HTR-8/SVneo (cell line): ENCODE measurements around the gene MEGF6.

ENCODE experiments used
- DNase-seq: peaks from one replicate; pipeline ENCODE4 v3.0.0; 2011; ENCODE audit warnings: low spot score, mixed read lengths; ENCODE audit not compliant: insufficient read length
- FAIRE-seq: peaks from 2 replicates; lab custom pipeline; 2011; peaks lifted over from hg19 to GRCh38; lab: Jason Lieb, UNC

MEGF6 gene

GRCh38 chr1:3645247-3645646 lies 33.9 kb upstream of the MEGF6 start:
- FAIRE-seq (no peak), DNase-seq (no peak)

DNA sequence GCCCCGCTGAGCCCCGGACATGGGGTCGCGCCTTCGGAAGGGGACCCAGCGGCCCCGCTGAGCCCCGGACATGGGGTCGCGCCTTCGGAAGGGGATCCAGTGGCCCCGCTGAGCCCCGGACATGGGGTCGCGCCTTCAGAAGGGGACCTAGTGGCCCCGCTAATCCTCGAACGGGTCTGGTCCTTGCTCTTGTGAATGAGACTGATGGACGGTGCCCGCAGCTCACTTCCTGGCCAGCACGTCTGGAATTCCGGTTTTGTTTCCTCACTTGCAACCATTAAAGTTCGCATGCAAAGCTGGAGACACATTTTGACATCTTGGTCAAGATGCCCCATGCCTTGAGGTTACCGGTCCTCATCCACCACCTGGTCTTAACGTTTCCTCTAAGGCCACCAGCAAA lies 33.0 kb upstream of the MEGF6 start:
- FAIRE-seq (no peak), DNase-seq (no peak)

DNA sequence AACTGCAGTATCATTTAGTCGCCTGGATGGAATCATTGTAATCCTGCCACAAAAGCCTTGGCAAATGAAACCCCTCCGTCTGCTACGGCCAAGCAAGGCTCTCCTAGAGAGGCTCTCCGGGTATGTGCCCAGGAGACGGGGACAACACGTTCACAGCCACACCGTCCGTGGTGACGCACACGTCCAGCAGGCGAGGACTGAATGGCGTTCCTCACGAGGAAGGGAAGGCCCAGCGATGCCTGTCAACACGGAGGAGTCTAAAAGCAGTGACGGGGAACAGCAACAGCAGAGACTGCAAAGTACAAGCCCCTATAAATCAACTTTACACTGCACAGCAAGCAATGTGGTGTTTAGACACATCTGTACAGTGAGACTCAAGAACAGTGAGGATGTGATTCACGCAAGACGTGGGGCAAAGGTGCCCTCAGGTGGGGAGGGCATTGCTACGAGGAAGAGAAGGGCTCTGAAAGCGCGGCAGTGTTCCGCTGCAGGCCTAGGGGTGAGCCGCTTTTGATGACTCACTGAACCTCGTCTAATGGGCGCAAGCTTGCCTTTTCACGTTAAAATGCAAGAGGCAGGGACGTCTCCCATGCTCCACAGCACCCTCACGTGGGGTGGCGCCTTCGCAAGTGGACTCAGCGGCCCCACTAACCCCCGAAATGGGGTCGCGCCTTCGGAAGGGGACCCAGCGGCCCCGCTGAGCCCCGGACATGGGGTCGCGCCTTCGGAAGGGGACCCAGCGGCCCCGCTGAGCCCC lies 31.8 kb upstream of the MEGF6 start:
- no peak for DNase-seq
- no peak for FAIRE-seq

GRCh38 chr1:3641816-3642215 lies 30.5 kb upstream of the MEGF6 start:
- DNase-seq (no peak), FAIRE-seq (no peak)

DNA sequence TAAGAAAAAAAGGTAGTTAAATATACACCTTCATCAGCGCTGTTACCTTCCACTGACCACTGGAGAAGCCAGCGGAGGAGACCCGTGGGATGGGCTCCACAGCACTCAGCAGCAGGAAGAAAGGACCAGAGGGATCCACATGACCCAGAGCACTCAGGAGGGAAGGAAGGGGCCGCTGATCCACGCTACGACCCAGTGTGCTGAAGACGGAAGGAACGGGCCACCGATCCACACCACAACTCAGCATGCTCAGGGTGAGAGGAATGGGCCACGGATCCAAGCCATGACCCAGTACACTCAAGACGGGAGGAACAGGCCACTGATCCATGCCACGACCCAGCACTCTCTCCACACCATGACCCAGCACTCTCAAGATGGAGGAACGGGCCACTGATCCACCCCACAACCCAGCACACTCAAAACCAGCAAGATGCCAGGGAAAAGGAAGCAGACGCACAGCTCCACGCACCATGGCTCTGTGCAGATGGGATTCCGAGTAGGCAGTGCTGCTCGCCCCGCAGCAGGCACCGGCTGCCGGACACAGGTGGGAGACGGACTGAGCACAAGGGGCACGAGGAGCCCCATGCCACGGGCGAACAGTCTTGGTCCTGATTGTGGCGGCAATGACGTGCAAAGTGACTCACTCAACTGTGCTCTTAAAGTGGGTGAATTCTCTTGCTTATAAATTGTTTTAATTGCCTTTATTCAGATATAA lies 29.9 kb upstream of the MEGF6 start:
- FAIRE-seq: no peak

DNA sequence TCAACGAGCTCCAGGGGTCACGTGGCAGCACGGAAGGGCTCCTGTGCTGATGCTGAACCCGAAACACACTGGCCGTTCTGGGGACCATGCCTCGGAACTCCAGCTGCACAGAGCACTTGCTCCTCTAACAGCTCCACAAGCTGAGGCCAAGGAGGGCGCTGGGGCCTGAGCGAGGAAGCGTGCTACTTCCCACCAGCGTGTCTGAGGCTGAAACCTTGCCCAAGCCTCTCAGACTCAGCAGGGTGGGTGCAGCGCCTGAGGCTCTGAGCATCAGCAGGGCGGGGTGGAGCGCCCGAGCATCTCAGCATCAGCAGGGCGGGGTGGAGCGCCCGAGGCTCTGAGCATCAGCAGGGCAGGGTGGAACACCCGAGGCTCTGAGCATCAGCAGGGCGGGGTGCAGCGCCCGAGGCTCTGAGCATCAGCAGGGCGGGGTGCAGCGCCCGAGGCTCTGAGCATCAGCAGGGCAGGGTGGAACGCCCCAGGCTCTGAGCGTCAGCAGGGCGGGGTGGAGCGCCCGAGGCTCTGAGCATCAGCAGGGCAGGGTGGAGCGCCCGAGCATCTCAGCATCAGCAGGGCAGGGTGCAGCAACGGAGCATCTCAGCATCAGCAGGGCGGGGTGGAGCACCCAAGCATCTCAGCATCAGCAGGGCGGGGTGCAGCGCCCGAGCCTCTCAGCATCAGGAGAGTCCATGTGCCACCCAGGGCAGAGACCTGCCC lies 29.0 kb upstream of the MEGF6 start:
- no peak for DNase-seq
- FAIRE-seq: no peak

More for the DNA sequence above, 29.9 kb upstream of the MEGF6 start:
- no peak for DNase-seq

- FAIRE-seq (no peak), DNase-seq (no peak)
Measured at GRCh38 chr1:3639397-3639911, 28.1 kb upstream of the MEGF6 start.

GRCh38 chr1:3638676-3639075 lies 27.4 kb upstream of the MEGF6 start:
- FAIRE-seq (no peak), DNase-seq (no peak)

- no peak for DNase-seq
- no peak for FAIRE-seq
Measured at GRCh38 chr1:3638027-3638426, 26.7 kb upstream of the MEGF6 start.

- FAIRE-seq: no peak
- no peak for DNase-seq
Measured at GRCh38 chr1:3636531-3636930, 25.2 kb upstream of the MEGF6 start.

DNA sequence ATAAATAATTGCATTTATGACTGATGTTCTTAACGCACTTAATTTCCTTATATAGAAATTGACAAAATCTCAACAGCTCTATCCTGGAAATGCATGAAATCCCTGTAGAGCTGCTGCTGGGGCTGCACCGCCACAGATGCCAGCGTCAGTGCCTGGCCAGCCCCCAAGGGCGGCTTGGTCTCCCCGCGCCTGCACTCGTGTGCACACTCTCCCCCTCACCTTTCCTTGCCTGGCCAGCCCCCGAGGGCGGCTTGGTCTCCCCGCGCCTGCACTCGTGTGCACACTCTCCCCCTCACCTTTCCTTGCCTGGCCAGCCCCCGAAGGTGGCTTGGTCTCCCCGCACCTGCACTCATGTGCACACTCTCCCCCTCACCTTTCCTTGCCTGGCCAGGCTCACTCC lies 24.8 kb upstream of the MEGF6 start:
- FAIRE-seq: no peak

GRCh38 chr1:3634059-3634800 lies 22.9 kb upstream of the MEGF6 start:
- no peak for DNase-seq
- FAIRE-seq: no peak

More for the DNA sequence above, 24.8 kb upstream of the MEGF6 start:
- DNase-seq: no peak

- FAIRE-seq: no peak
- no peak for DNase-seq
Measured at GRCh38 chr1:3633344-3634058, 22.2 kb upstream of the MEGF6 start.

DNA sequence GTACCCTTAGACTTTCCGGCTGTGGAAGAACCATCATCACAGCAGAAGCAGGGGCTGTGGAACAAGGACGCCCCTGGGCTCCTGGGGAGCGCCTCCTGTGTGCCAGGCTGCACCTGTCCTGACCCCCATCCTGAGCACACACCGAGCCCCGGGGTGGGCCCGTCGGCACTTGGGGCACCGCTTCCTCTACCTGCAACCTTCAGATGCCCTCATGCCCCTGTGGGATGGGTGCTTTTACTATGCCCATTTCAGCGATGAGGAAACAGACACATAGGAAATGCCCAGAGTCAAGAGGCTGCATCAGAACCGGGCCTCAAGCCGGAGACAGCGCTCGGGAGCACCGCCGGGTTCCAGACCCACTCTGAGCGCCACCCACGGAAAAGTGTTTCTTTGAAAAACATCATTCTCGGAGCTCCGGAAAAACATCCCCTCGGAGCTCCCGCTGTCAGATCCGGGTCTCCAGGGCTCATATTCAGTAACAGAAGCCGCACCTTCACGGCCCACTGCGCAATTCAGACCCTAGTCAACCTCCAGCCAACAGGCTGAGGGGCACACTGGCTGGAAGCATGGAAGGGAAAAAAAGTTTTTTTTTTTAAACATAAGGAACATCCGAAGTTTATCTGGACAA lies 21.5 kb upstream of the MEGF6 start:
- DNase-seq: no peak
- no peak for FAIRE-seq

GRCh38 chr1:3632298-3632697 lies 21.0 kb upstream of the MEGF6 start:
- DNase-seq (no peak), FAIRE-seq (no peak)

DNA sequence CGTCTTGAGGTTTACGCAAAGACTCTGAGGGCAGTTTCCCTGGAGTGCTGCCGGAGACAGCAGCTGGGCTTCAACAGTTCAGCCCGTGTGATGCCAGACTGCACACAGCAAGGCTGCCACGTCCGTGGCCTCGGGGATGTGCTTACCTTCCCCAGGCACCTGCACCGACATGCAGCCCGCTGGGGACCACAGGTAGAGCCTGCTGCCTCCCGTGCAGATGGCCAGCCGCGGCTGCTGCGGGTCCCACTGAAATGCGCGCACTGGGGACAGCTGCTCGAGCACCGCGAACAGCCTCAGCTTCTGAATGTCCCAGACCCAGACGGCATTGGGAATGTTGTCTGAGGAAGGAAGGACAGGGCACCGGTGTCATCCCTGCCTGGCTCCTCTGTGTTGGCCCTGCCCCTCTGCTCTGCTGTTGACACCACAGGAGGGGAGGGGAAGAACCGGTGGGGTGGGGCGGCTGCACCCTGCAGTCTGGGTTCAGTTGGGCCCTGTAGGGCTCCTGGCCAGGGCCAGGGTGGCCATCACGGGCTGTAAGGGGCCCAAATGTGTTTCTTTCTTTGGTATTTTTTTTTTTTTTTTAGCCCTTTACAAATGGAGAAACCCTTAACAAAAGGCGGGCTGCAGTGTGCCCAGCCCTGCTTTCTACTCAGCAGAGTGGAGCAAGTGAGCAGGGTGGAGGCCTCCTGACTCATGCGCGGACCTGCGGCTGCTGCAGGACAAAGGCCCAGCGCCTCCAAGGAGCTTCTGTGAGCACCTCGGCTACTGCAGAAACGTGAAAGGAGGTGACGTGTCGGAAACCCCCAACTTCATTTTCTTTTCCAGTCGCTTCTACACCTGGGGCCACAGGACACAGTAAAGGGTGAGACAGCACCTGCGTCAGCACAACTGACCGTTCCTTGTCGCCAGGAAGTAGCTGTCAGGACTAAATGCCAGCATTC lies 20.3 kb upstream of the MEGF6 start:
- FAIRE-seq: no peak
- DNase-seq: no peak

GRCh38 chr1:3630914-3631313 lies 19.6 kb upstream of the MEGF6 start:
- FAIRE-seq (no peak), DNase-seq (no peak)

DNA sequence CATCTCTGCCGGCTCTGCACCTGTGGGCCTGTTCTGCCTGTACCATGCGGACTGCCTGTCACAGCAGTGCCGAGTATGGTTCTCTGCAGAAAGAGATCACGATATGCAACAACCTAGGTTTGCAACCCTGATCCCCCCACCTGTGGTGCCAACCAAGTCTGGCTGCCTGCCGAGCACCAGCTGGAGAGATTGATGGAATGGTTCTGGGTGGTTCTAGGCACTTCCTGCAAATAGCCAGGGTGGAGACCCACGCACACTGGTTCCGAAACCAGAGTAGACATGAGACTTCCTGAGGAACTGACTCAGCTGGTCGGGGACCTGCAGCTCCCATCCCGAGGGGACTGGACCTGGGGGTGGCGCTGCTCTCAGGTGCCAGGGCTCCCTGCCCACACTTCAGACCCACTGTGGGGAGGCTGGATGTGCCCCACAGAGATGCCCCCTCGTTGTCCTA lies 18.9 kb upstream of the MEGF6 start:
- DNase-seq (no peak), FAIRE-seq (no peak)
